Measurements from ENCODE around the gene KDM6A. TPM values are rescaled to one million over a fixed set of nuclear protein-coding genes. Genes with fewer than 3 reads are reported as not detected.

Gene KDM6A
- total RNA-seq, 1 experiment from 2014 or later: 48.2 TPM

DNA sequence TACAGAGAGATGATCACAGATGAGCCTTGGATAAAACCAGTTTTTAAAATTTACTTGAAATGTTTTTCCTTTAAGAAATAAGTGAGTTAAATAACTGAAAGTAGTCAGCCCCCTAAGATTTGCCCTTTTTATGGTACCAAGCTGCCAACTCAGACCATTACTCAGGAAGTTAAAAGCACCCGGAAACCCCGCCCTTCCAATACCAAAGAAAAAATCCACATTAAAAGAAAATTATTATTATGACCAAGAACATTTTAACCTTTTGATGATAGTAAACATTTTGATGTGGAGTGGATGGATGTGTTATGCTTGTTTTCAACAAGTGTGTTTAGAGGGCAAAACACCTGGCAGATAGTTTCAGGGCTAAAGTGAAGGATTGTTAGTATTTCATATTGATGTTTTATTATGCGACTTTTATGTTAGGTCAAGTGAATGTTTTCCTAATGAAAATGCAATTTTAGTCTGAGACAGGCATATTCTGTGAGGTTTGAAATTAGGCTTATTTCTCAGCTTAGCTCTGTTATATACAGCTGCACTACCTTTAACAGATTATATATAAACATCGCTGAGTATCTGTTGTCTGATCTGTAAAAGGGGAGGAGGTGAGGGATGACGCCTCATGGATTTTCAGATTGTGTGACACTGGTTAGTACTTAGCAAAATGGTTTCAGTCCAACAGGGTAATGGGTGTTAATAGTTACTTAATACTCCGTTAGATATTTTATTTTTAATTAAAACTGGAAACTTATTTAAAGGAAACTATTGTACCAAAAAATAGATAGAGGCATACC is 89.0 kb downstream of the KDM6A start:
- H3K79me2 ChIP-seq (ENCODE audit: low read length): peaks cover 95% of the 10 kb centered on the region

DNA sequence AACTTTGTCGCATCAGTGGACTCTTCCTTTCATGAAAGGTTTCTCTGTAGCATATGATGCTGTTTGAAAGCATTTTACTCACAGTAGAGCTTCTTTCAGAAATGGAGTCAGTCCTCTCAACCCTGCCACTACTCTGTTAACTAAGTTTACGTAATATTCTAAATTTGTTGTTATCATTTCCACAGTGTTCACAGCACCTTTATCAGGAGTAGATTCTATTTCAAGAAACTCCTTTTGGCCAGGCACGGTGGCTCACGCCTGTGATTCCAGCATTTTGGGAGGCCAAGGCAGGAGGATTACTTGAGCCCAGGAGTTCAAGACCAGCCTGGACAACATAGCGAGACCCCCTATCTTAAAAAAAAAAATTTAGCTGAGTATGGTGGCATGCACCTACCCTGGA is 90.0 kb downstream of the KDM6A start:
- H4K20me1 ChIP-seq (ENCODE audit: insufficient read depth, low read depth, low read length): no peaks in the 10 kb centered on the region
- peaks cover 95% of the 10 kb centered on the region for H3K79me2 ChIP-seq (ENCODE audit: low read length)

More for the DNA sequence above, 89.0 kb downstream of the KDM6A start:
- Histone ChIP-seq H2AFZ (ENCODE audit: low read length) (no peak overlapping the region), H3K4me3 (ENCODE audit: low read length) (no peak overlapping the region), H3K27ac (ENCODE audit: low read length) (no peak overlapping the region), H3K27me3 (ENCODE audit: low read length) (no peaks in the 10 kb centered on the region), H3K4me2 (ENCODE audit: low read depth, low read length, poor library complexity, severe bottlenecking) (no peak overlapping the region), H3K9me3 (ENCODE audit: low read length) (no peaks in the 10 kb centered on the region), H3K36me3 (ENCODE audit: insufficient read depth, low read length) (no peaks in the 10 kb centered on the region), H3K9ac (ENCODE audit: low read length) (no peak overlapping the region), H3K9me2 (replicated peaks; ENCODE audit: insufficient read depth, low read length) (no peaks in the 10 kb centered on the region), H4K20me1 (ENCODE audit: insufficient read depth, low read depth, low read length) (no peaks in the 10 kb centered on the region), H3K4me1 (ENCODE audit: low read length) (no peaks in the 10 kb centered on the region)
- DNase-seq: no peak

DNA sequence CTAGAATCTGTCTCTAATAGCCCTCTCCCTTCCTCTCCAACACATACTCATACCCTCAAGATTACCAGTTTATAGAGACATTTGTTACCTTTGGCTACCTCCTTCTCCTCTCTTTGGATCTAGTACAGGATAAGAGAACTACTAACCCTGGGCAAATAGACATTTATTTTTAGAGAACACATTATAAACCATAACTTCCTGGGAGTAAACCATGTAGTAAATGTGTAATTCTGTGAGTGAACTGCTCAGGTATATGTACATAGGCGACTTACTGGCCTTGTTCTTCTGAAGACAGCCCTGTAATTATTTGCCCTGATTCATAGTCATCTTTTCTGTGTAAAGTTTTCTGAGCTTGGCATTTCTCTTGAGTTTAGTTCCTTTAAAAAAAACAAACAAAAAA is 94.2 kb downstream of the KDM6A start:
- H3K9ac ChIP-seq (ENCODE audit: low read length): no peak overlapping the region
- H3K4me3 ChIP-seq (ENCODE audit: low read length): no peak overlapping the region
- H3K79me2 ChIP-seq (ENCODE audit: low read length): peaks cover 91% of the 10 kb centered on the region
- no peak for DNase-seq
- no peaks in the 10 kb centered on the region for H3K9me2 ChIP-seq (replicated peaks; ENCODE audit: insufficient read depth, low read length)
- no peak overlapping the region for H2AFZ ChIP-seq (ENCODE audit: low read length)
- no peaks in the 10 kb centered on the region for H3K27me3 ChIP-seq (ENCODE audit: low read length)
- H3K4me2 ChIP-seq (ENCODE audit: low read depth, low read length, poor library complexity, severe bottlenecking): no peak overlapping the region
- no peaks in the 10 kb centered on the region for H3K4me1 ChIP-seq (ENCODE audit: low read length)
- H4K20me1 ChIP-seq (ENCODE audit: insufficient read depth, low read depth, low read length): no peaks in the 10 kb centered on the region
- no peaks in the 10 kb centered on the region for H3K36me3 ChIP-seq (ENCODE audit: insufficient read depth, low read length)
- no peak overlapping the region for H3K27ac ChIP-seq (ENCODE audit: low read length)
- no peaks in the 10 kb centered on the region for H3K9me3 ChIP-seq (ENCODE audit: low read length)

More for the DNA sequence above, 90.0 kb downstream of the KDM6A start:
- no peak for DNase-seq
- no peak overlapping the region for H3K4me3 ChIP-seq (ENCODE audit: low read length)
- H2AFZ ChIP-seq (ENCODE audit: low read length): no peak overlapping the region
- no peaks in the 10 kb centered on the region for H3K9me2 ChIP-seq (replicated peaks; ENCODE audit: insufficient read depth, low read length)
- H3K27me3 ChIP-seq (ENCODE audit: low read length): no peaks in the 10 kb centered on the region
- H3K4me1 ChIP-seq (ENCODE audit: low read length): no peaks in the 10 kb centered on the region
- H3K27ac ChIP-seq (ENCODE audit: low read length): no peak overlapping the region
- H3K4me2 ChIP-seq (ENCODE audit: low read depth, low read length, poor library complexity, severe bottlenecking): no peak overlapping the region
- H3K9ac ChIP-seq (ENCODE audit: low read length): no peak overlapping the region
- no peaks in the 10 kb centered on the region for H3K9me3 ChIP-seq (ENCODE audit: low read length)
- no peaks in the 10 kb centered on the region for H3K36me3 ChIP-seq (ENCODE audit: insufficient read depth, low read length)

DNA sequence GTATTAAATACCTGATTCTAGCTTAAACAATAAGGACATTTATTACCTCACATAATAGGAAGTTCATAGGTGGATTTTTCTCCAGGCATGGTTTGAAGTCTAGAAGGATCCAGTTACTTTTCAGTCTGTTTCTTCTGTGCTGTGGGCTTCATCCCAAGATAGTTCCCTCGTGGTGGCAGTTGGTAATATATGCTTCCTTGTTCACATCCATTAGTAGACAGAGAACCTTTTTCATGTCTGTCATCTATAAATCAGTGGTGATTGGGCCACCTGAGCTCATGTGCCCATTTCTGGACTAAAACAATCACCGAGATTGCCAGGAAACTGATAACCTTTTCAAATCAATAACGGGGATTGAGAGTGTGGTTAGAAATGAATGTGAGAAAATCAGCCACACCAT is 97.7 kb downstream of the KDM6A start:
- Histone ChIP-seq H3K4me1 (ENCODE audit: low read length) (no peaks in the 10 kb centered on the region), H4K20me1 (ENCODE audit: insufficient read depth, low read depth, low read length) (no peaks in the 10 kb centered on the region), H3K27ac (ENCODE audit: low read length) (no peak overlapping the region), H3K4me2 (ENCODE audit: low read depth, low read length, poor library complexity, severe bottlenecking) (no peak overlapping the region), H3K9me2 (replicated peaks; ENCODE audit: insufficient read depth, low read length) (no peaks in the 10 kb centered on the region), H2AFZ (ENCODE audit: low read length) (no peak overlapping the region), H3K79me2 (ENCODE audit: low read length) (peaks cover 93% of the 10 kb centered on the region), H3K4me3 (ENCODE audit: low read length) (no peak overlapping the region), H3K9ac (ENCODE audit: low read length) (no peak overlapping the region), H3K36me3 (ENCODE audit: insufficient read depth, low read length) (peaks cover 15% of the 10 kb centered on the region), H3K9me3 (ENCODE audit: low read length) (peaks cover 6% of the 10 kb centered on the region; the same call in 1 of the 2 replicates), H3K27me3 (ENCODE audit: low read length) (no peaks in the 10 kb centered on the region)
- no peak for DNase-seq

DNA sequence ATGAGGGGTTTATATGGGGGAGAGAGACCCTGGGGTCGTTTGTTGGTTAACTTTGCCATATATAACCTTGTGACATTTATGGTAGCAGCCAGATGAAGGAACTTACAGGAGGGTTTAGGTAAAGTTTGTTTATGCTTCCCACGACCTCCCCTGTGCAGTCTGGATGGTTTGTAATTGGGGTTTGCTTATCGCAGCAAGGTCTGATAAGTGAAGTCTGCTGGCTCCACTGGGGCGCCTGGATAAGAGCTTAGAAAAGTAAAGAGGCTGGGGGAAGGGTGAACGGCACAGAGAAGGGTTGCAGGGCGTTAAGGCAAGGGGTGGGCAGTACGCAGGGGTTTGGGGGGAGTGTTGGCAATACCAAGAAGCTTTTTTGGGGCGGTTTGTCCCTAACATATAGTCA is 98.7 kb downstream of the KDM6A start:
- Histone ChIP-seq H3K4me3 (ENCODE audit: low read length) (no peak overlapping the region), H3K4me2 (ENCODE audit: low read depth, low read length, poor library complexity, severe bottlenecking) (no peak overlapping the region), H2AFZ (ENCODE audit: low read length) (no peak overlapping the region), H3K9me2 (replicated peaks; ENCODE audit: insufficient read depth, low read length) (no peaks in the 10 kb centered on the region), H3K9ac (ENCODE audit: low read length) (no peak overlapping the region), H3K4me1 (ENCODE audit: low read length) (no peaks in the 10 kb centered on the region), H3K79me2 (ENCODE audit: low read length) (peaks cover 94% of the 10 kb centered on the region), H3K9me3 (ENCODE audit: low read length) (peaks cover 6% of the 10 kb centered on the region; the same call in 1 of the 2 replicates), H3K27me3 (ENCODE audit: low read length) (no peaks in the 10 kb centered on the region), H3K27ac (ENCODE audit: low read length) (no peak overlapping the region), H3K36me3 (ENCODE audit: insufficient read depth, low read length) (peaks cover 15% of the 10 kb centered on the region), H4K20me1 (ENCODE audit: insufficient read depth, low read depth, low read length) (no peaks in the 10 kb centered on the region)
- no peak for DNase-seq

DNA sequence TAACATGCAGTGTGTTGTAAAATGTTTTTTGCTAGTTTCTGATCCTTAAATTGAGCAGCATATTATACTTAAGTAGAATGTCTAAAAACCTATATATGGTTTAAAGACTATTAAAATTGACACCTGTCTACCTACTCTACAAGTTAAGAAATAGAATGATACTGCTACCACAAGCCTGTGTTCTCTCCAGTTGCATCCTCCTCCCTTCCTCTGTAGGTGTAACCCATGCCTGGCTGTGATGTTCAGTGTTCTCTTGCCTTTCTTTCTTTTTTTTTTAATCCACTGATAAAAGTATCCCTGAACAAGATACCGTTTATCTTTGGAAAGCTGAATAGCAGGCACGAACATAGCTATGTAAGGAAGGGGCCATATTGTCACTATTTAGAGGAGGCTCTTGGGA is 99.1 kb downstream of the KDM6A start:
- no peaks in the 10 kb centered on the region for H4K20me1 ChIP-seq (ENCODE audit: insufficient read depth, low read depth, low read length)
- H3K9me3 ChIP-seq (ENCODE audit: low read length): peaks cover 6% of the 10 kb centered on the region; the same call in 1 of the 2 replicates
- no peak overlapping the region for H3K4me2 ChIP-seq (ENCODE audit: low read depth, low read length, poor library complexity, severe bottlenecking)

DNA sequence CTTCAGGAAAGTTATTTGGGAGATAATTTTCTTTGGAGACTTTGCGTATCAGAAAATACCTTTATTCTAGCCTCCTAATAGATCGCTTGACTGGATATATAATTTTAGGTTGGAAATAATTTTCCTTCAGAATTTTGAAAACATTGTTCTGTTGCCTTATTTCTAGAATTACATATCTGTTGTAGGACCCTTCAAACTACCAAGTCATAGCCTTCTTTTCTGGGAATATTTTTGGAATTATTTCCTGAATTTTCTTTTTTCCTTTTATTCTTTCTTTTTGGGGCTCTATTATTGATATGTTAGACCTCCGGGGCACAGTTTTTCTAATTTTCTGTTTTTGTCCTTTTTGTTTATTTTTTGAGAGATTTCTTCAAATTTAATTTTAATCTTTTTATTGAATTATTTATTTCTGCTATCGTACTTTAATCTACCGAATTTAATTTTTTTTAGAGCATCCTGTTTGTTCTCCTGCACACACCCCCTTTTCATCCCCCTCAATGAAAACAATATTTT is 100.5 kb downstream of the KDM6A start:
- Histone ChIP-seq H3K79me2 (ENCODE audit: low read length) (peaks cover 96% of the 10 kb centered on the region), H3K27me3 (ENCODE audit: low read length) (no peaks in the 10 kb centered on the region), H3K4me1 (ENCODE audit: low read length) (no peaks in the 10 kb centered on the region), H3K9me2 (replicated peaks; ENCODE audit: insufficient read depth, low read length) (no peaks in the 10 kb centered on the region), H3K9me3 (ENCODE audit: low read length) (peaks cover 6% of the 10 kb centered on the region; the same call in 1 of the 2 replicates), H4K20me1 (ENCODE audit: insufficient read depth, low read depth, low read length) (no peaks in the 10 kb centered on the region), H3K9ac (ENCODE audit: low read length) (no peak overlapping the region), H3K27ac (ENCODE audit: low read length) (no peak overlapping the region), H3K36me3 (ENCODE audit: insufficient read depth, low read length) (peaks cover 15% of the 10 kb centered on the region), H2AFZ (ENCODE audit: low read length) (no peak overlapping the region), H3K4me3 (ENCODE audit: low read length) (no peak overlapping the region), H3K4me2 (ENCODE audit: low read depth, low read length, poor library complexity, severe bottlenecking) (no peak overlapping the region)
- no peak for DNase-seq

More for the DNA sequence above, 99.1 kb downstream of the KDM6A start:
- H2AFZ ChIP-seq (ENCODE audit: low read length): no peak overlapping the region
- H3K4me3 ChIP-seq (ENCODE audit: low read length): no peak overlapping the region
- peaks cover 96% of the 10 kb centered on the region for H3K79me2 ChIP-seq (ENCODE audit: low read length)
- DNase-seq: no peak
- H3K36me3 ChIP-seq (ENCODE audit: insufficient read depth, low read length): peaks cover 15% of the 10 kb centered on the region
- no peak overlapping the region for H3K9ac ChIP-seq (ENCODE audit: low read length)
- H3K27me3 ChIP-seq (ENCODE audit: low read length): no peaks in the 10 kb centered on the region
- no peak overlapping the region for H3K27ac ChIP-seq (ENCODE audit: low read length)
- no peaks in the 10 kb centered on the region for H3K9me2 ChIP-seq (replicated peaks; ENCODE audit: insufficient read depth, low read length)
- no peaks in the 10 kb centered on the region for H3K4me1 ChIP-seq (ENCODE audit: low read length)

DNA sequence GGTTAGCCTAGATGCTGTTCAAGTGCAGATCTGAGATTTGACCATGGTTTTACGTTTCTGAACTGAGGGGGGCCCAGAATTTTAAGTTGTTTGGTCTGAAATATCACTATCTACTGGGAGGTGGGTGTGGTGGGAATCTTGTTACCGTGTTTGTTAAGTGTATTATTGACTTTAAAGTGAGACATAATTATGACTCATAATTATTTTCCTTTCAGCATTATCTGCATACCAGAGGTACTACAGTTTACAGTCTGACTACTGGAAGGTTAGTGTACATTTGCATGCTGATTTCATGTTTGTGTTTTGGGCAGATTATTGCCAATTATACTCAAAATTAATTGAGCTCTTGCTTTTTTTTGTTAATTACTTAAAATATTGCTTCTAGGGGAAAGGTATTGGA is 101.5 kb downstream of the KDM6A start:
- Histone ChIP-seq H3K9me2 (replicated peaks; ENCODE audit: insufficient read depth, low read length) (no peaks in the 10 kb centered on the region), H3K9ac (ENCODE audit: low read length) (no peak overlapping the region), H3K4me3 (ENCODE audit: low read length) (no peak overlapping the region), H2AFZ (ENCODE audit: low read length) (no peak overlapping the region), H3K27ac (ENCODE audit: low read length) (no peak overlapping the region), H3K27me3 (ENCODE audit: low read length) (no peaks in the 10 kb centered on the region), H3K36me3 (ENCODE audit: insufficient read depth, low read length) (peaks cover 16% of the 10 kb centered on the region), H3K9me3 (ENCODE audit: low read length) (peaks cover 6% of the 10 kb centered on the region; the same call in 1 of the 2 replicates), H3K4me2 (ENCODE audit: low read depth, low read length, poor library complexity, severe bottlenecking) (no peak overlapping the region), H3K4me1 (ENCODE audit: low read length) (no peaks in the 10 kb centered on the region), H3K79me2 (ENCODE audit: low read length) (peaks cover 98% of the 10 kb centered on the region), H4K20me1 (ENCODE audit: insufficient read depth, low read depth, low read length) (no peaks in the 10 kb centered on the region)
- DNase-seq: no peak
